Sciatic nerve (tissue), 2 donors: ENCODE data around the gene SFTPB. TPM values are rescaled to one million over a fixed set of nuclear protein-coding genes. Genes with fewer than 3 reads are reported as not detected.

ENCODE experiments used
- ATAC-seq: fragments of 200-7000 bp; cut with Tn5 transposase; one replicate; pipeline ENCODE4 v1.9.1; 2020; ENCODE audit warnings: mild to moderate bottlenecking, moderate library complexity
- DNase-seq: peaks from one replicate; pipeline ENCODE4 v3.0.0-alpha.2; 2020; ENCODE audit warnings: low spot score
- intact Hi-C: fragments of 100-400 bp; cut with DNase I; formaldehyde crosslinking; loops from one replicate; pipeline ENCODE4 v1.14.2; 2022
- total RNA-seq: library from RNA; stranded (reverse); fragmentation: NEBNext Ultra II Directional; extraction: Animal tissue kit (Norgen Biotek cat#: 25700); gene quantifications from one replicate; pipeline ENCODE4 v1.2.1, GENCODE V29; 2021
- donor health status: DM: no; HTN: no; CAD: no.
- donor health status: DM: no; HTN: no; CAD: no.

The SFTPB gene
- total RNA-seq, 1 donor from 2014 or later: 6.1 TPM

GRCh38 chr2:85704800-85705679 is 37.0 kb upstream of the SFTPB start:
- DNase-seq (no peak), ATAC-seq (no peak)
- intact Hi-C loops: no loop called here

GRCh38 chr2:85704038-85704437 is 36.0 kb upstream of the SFTPB start:
- DNase-seq: no peak

DNA sequence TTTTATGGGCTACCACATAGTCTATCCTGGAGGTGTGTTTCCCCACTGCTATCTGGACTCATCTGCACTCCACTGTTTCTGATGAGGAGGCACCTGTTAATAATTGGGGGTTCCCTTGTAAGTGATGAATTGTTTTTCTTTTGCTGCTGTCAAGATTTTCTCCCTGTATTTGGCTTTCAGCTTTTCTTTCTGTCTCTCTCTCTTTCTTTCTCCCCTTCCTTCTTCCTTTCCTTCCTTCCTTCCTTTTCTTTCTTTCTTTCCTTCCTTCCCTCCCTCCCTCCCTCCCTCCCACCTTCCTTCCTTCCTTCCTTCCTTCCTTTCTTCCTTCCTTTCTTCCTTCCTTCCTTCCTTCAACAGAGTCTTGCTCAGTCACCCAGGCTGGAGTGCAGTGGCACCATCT is 35.3 kb upstream of the SFTPB start:
- intact Hi-C loops: no loop called here
- no peak for DNase-seq
- ATAC-seq: no peak

More at GRCh38 chr2:85704038-85704437, 36.0 kb upstream of the SFTPB start:
- no peak for ATAC-seq
- intact Hi-C loops: no loop called here

DNA sequence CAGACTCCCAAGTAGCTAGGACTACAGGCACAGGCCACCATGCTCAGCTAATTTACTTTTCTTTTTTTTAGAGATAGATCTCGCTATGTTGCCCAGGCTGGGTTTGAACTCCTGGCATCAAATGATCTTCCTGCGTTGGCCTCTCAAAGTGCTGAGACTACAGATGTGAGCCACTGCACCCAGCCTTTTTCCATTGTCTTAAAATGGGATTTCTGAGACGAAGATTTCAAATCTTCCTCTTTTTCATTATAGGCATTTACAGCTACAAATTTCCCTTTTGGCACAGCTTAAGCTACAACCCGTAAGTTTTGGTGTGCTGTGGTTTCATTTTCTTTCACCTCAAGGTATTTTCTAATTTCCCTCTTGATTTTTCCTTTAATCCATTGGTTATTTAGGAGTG is 34.8 kb upstream of the SFTPB start:
- intact Hi-C loops: no loop called here
- DNase-seq (no peak), ATAC-seq (no peak)

DNA sequence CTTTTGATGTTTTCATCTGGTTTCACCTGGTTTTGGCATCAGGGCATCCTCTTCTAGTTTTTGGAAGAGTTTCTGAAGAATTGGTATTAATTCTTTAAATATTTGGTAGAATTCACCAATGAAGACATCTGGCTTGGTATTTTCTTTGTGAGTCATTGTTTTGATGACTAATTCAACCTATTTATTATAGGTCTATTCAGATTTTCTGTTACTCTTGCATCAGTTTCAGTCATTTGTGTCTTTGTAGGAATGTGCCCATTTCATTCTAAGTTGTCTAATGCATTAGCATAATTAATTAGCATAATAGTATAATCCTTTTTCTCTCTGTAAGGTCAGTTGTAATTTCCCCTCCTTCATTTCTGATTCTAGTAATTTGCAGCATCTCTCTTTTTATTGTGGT is 34.2 kb upstream of the SFTPB start:
- ATAC-seq (no peak), DNase-seq (no peak)
- intact Hi-C loops: no loop called here

- DNase-seq (no peak), ATAC-seq (no peak)
- intact Hi-C loops: no loop called here
These were observed 31.3 kb upstream of the SFTPB start for GRCh38 chr2:85699325-85699724.

DNA sequence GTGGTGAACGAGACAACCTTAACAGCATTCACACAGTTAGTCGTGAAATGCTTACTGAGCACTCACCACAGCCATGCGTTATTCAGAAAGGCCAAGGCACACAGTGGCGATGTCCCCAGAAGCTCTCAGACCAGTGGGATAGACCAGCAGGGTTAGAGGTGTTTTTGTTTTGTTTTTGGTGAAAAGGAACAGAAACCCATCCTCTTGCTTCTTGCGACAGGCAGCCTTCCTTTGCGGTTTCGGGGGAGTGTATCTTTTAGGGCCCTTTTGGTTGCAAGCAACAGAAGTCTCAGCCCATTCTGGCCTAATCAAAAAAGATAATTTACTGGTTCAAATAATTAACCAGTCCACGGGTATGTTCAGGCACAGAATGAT is 30.9 kb upstream of the SFTPB start:
- DNase-seq (no peak), ATAC-seq (no peak)
- intact Hi-C loops: no loop called here

DNA sequence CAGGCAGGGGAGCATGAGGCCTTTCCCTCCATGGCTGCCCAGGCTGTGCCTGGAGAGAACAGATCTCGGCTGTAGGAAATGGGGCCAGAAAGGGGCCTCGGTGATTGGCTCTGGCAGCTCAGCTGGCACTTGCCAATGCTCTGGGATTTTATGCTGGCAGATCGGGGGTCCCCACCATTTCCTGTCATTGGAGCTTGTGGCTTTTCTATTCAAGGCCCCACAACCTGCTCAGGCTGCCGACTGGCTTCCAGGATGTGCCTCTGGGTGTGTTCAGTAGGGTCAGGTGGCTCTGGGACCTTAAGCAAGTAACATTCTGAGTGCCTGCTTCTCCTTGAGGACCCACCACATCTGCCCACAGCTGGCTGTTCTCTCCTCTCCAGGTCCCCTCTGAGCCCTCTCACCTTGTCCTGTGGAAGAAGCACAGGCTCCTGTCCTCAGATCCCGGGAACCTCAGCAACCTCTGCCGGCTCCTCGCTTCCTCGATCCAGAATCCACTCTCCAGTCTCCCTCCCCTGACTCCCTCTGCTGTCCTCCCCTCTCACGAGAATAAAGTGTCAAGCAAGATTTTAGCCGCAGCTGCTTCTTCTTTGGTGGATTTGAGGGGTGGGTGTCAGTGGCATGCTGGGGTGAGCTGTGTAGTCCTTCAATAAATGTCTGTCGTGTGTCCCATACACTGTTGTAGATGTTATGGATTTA is 30.3 kb upstream of the SFTPB start:
- DNase-seq (no peak), ATAC-seq (no peak)
- intact Hi-C loops: no loop called here

DNA sequence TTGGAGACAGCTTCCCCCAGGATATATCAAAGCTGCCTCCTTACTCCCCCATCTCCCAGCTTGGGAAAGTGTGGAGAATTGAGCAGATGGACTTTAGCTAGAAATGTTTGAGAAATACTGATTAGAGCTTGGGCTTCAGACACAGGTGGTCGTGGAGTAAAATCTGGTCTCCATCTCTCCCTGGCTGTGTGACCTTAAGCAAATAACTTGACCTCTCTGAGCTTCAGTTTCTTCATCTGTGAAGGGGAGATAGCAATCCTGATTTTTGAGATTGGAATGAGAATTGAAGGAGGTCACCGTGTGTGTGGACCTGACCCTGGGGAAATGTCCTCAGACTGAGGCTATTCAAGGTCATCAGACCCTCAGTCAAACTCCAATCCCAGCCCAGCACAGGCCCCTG is 29.7 kb upstream of the SFTPB start:
- DNase-seq: no peak
- ATAC-seq: no peak
- intact Hi-C loops: no loop called here

DNA sequence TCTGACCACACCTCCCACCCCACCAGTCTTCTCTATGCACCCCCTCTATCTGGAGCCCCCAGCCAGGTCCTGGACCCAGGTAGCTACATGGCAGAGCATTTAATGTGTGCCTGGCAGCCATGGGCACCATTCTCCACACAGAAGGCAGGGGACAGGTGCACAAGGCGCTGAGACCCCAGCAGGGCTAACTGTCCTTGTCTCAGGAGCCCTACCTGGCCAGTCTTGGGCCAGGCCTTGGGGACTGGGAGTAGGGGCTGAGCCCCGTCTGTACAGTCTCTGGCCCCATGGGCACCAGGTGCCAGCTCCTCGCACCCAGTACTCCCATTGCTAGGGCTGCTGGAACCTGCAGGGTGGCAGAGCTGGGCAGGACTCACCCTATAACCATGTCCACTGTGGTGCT is 29.1 kb upstream of the SFTPB start:
- ATAC-seq (no peak), DNase-seq (no peak)
- intact Hi-C loops: no loop called here

DNA sequence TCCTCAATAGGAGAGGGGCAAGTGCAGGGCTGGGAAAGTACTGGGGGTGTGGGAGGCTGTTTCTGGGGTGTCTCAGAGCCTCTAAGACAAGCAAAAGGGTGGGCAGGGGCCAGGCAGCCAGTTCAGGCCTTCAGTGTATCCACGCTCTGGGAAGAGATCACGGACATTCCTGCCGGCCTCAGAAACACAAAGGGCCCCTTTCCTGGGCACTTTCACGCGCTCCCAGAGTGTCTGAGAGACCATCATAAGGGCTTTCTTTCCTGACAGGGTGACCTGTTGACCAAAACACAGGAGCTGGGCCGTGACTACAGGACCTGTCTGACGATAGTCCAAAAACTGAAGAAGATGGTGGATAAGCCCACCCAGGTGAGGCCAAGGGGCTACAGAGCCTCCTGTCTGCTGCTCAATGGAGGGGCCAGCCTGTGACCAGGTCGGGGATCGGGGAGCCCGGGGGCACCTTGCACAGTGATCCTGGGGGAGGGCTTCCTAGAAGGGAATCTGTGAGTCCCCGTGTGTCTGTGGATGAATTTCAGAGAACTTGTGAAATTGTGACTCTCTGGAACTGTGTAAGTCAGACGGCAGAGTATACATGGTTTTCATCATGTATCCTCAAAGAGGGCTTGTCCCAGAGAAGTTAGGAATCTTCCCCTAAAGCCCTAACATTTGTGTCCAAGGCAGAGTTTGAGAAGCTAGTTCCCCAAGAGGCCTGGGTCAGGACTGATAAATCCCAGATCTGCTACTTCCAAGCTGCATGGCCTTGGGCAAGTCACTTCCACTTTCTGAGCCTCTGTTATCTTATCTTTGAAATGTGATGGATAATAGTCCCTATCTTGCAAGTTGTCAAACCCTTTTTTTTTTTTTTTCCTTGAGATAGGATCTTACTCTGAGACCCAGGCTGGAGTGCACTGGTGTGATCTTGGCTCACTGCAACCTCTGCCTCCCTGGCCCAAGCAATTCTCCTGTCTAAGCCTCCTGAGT is 28.0 kb upstream of the SFTPB start:
- intact Hi-C loops: no loop called here
- no peak for DNase-seq
- no peak for ATAC-seq

GRCh38 chr2:85695121-85695520 is 27.1 kb upstream of the SFTPB start:
- DNase-seq (no peak), ATAC-seq (no peak)
- intact Hi-C loops: no loop called here

GRCh38 chr2:85694052-85695025 is 26.3 kb upstream of the SFTPB start, which contains the start of gene GNLY:
Gene GNLY (plus strand): TSS chr2:85694358. CDS start chr2:85694419, 61 bp downstream.
- no peak for ATAC-seq
- DNase-seq: no peak
- intact Hi-C loops: no loop called here

DNA sequence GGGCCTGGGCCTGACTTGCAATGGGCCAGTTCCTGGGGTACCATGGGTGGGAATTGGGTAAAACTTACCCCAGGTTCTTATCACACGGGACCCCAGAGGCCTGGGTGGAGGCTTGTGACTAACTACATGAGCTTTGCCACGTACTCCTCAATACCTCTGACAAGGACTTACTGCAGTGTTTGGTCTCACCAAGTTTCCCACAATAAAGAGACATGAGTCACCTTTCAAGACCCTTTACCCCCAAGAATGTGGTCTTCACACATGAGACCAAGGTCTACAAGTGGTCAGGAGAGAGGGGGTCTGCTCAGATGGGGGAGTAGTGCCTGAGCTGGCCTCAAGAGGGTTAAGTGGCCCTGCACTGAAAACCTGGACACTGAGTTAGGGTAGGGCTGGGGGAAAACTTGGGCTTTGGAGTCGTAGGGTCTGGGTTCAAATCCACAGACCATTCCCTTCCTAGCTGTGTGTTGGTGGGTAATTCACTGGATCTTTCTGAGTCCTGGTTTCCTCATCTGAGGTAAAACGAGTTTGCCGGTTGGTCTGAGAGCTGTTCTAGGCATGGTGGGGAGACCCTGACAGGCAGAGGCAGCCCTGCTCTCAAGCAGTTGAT is 24.1 kb upstream of the SFTPB start:
- no peak for DNase-seq
- no peak for ATAC-seq
- intact Hi-C loops: no loop called here

- DNase-seq (no peak), ATAC-seq (no peak)
- intact Hi-C loops: no loop called here
These were observed 22.9 kb upstream of the SFTPB start for GRCh38 chr2:85690932-85691331.

- ATAC-seq (no peak), DNase-seq (no peak)
- intact Hi-C loops: no loop called here
These were observed 16.8 kb upstream of the SFTPB start for GRCh38 chr2:85684806-85685205.

GRCh38 chr2:85684380-85684779 is 16.4 kb upstream of the SFTPB start:
- ATAC-seq (no peak), DNase-seq (no peak)
- intact Hi-C loops: no loop called here

DNA sequence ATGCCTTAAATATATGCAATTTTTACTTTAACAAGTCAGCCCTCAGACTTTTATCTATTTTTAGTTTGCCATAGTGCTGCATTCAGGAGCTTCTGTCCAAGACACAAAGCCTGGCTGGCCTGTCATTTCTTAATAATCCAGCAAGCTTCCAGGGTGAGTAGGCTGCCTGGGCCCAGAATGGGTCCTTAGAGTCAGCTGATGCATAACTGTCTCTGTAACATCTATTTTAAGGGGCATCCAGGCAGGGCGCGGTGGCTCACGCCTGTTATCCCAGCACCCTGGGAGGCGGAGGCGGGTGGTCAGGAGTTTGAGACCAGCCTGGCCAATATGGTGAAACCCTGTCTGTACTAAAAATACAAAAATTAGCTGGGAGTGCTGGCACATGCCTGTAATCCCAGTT is 14.4 kb upstream of the SFTPB start:
- intact Hi-C loops: no loop called here
- ATAC-seq (no peak), DNase-seq (no peak)
